Measurements from ENCODE around the gene XPNPEP2.

Gene XPNPEP2

DNA sequence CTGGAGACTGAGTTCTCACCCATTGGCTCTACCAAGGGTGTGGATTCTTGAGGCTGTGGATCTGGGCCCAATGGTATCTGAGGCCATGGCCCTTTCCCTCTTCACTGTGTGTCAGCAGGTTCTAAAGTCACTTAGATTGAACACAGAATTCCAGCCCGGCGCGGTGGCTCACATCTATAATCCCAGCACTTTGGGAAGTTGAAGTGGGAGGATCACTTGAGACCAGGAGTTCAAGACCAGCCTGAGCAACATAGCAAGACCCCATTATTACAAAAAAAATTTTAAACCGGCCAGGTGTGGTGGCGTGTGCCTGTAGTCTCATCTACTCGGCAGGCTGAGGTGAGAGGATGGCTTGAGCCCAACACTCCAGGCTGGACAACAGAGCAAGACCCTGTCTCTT, 18.0 kb upstream of the XPNPEP2 start:
- Mint-ChIP-seq H3K27ac (no peak overlapping the region), H3K4me1 (no peaks in the 10 kb centered on the region), H3K36me3 (ENCODE audit: low read depth) (no peaks in the 10 kb centered on the region), H3K27me3 (ENCODE audit: low read depth, poor library complexity) (peaks cover 21% of the 10 kb centered on the region), H3K9me3 (peaks cover 11% of the 10 kb centered on the region), H3K4me3 (no peak overlapping the region)
- TF ChIP-seq, protein P1, sequence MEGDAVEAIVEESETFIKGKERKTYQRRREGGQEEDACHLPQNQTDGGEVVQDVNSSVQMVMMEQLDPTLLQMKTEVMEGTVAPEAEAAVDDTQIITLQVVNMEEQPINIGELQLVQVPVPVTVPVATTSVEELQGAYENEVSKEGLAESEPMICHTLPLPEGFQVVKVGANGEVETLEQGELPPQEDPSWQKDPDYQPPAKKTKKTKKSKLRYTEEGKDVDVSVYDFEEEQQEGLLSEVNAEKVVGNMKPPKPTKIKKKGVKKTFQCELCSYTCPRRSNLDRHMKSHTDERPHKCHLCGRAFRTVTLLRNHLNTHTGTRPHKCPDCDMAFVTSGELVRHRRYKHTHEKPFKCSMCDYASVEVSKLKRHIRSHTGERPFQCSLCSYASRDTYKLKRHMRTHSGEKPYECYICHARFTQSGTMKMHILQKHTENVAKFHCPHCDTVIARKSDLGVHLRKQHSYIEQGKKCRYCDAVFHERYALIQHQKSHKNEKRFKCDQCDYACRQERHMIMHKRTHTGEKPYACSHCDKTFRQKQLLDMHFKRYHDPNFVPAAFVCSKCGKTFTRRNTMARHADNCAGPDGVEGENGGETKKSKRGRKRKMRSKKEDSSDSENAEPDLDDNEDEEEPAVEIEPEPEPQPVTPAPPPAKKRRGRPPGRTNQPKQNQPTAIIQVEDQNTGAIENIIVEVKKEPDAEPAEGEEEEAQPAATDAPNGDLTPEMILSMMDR (IDR thresholded peaks at IDR 0.05) = no peak
- no peak for DNase-seq

DNA sequence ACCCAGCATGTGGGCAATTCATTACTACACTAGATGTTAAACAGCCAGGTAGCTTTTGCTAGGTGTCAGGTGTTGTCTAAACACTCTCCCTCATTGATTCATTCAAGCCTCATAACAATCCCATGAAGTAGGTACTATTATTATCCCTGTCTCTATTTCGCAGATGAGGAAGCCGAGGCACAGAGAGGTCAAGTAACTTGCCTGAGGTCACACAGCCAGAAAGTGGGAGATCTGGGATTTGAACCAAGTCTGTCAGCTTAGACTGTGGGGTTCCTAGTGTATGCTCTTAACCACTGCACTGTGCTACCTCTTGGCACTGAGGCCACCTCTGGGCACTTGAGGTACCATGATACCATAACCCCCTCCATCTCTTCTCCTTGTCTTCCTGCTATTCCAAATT, 17.4 kb upstream of the XPNPEP2 start:
- TF ChIP-seq, protein P1 (IDR thresholded peaks at IDR 0.05) = no peak
- Mint-ChIP-seq H3K27ac (no peak overlapping the region), H3K4me3 (no peak overlapping the region), H3K9me3 (peaks cover 11% of the 10 kb centered on the region), H3K4me1 (no peaks in the 10 kb centered on the region), H3K27me3 (ENCODE audit: low read depth, poor library complexity) (peaks cover 19% of the 10 kb centered on the region), H3K36me3 (ENCODE audit: low read depth) (no peaks in the 10 kb centered on the region)
- no peak for DNase-seq

DNA sequence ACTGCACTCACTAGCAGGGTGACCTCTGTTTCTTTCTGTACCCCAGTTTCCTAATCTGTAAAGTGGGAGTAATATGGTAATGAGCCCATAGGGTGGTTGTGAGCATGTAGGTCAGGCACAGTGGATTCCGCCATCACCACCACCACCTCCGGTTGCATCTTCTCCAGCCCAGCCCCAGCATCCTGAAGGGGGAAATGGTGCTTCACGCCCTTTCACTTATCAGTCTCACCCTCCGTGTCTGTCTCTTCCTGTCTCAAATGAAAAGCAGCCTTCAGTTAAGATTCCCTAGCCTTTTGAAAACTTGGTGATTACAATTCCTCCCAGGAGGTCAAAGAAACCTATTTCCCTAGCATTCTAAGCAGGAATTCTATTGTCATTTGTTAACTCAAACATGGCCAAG, 16.9 kb upstream of the XPNPEP2 start:
- no peaks in the 10 kb centered on the region for H3K4me1 Mint-ChIP-seq
- peaks cover 11% of the 10 kb centered on the region for H3K9me3 Mint-ChIP-seq
- H3K27ac Mint-ChIP-seq = no peak overlapping the region
- H3K27me3 Mint-ChIP-seq (ENCODE audit: low read depth, poor library complexity) = peaks cover 20% of the 10 kb centered on the region
- DNase-seq = no peak
- H3K36me3 Mint-ChIP-seq (ENCODE audit: low read depth) = no peaks in the 10 kb centered on the region
- H3K4me3 Mint-ChIP-seq = no peak overlapping the region
- TF ChIP-seq, protein P1 (IDR thresholded peaks at IDR 0.05) = no peak

DNA sequence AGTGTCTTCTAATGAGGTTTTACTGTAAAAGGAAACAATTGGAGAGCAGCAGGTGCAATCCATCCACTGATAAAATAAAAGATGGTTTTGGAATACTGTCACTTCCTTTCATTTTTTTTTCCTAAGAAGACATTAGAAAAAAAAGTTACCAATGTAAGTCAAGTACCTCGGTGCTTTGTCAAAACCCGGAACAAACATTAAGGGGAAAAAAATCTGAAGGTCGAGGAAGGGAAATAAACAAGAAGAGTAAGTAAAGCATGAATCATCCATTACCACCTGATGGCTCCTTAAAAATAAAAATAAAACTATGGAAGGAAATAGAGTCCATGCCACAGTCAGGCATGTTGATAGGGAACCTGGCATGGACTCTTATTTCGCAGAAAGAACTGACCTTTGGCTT, 15.3 kb upstream of the XPNPEP2 start:
- H3K27me3 Mint-ChIP-seq (ENCODE audit: low read depth, poor library complexity) = peaks cover 22% of the 10 kb centered on the region
- H3K36me3 Mint-ChIP-seq (ENCODE audit: low read depth) = no peaks in the 10 kb centered on the region
- H3K9me3 Mint-ChIP-seq = peaks cover 3% of the 10 kb centered on the region
- H3K27ac Mint-ChIP-seq = no peak overlapping the region
- no peak overlapping the region for H3K4me3 Mint-ChIP-seq
- H3K4me1 Mint-ChIP-seq = no peaks in the 10 kb centered on the region
- DNase-seq = no peak
- TF ChIP-seq, protein P1 (IDR thresholded peaks at IDR 0.05) = no peak

DNA sequence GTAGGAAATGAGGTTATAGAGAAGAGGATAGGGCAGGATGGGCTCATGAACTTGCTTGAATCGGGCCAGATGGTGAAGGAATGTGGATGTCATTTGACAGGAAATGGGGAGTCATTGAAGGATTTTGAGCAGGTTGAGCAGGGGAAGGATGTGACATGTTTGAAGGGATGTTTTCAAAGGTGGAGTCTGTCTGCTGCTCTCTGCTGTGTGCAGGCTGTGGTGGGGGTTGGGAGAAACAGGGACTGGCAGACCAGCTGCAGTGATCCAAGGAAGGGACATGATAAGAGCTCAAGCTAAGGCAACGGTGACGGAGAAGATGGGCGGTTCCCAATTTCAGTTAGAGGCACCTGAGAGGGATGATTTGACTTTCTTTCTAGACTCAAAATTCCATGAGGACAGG, 14.0 kb upstream of the XPNPEP2 start:
- Mint-ChIP-seq H3K4me3 (no peak overlapping the region), H3K27me3 (ENCODE audit: low read depth, poor library complexity) (peaks cover 20% of the 10 kb centered on the region), H3K36me3 (ENCODE audit: low read depth) (no peaks in the 10 kb centered on the region), H3K4me1 (no peaks in the 10 kb centered on the region), H3K9me3 (peaks cover 3% of the 10 kb centered on the region), H3K27ac (no peak overlapping the region)
- TF ChIP-seq, protein P1 (IDR thresholded peaks at IDR 0.05) = no peak
- DNase-seq = no peak

DNA sequence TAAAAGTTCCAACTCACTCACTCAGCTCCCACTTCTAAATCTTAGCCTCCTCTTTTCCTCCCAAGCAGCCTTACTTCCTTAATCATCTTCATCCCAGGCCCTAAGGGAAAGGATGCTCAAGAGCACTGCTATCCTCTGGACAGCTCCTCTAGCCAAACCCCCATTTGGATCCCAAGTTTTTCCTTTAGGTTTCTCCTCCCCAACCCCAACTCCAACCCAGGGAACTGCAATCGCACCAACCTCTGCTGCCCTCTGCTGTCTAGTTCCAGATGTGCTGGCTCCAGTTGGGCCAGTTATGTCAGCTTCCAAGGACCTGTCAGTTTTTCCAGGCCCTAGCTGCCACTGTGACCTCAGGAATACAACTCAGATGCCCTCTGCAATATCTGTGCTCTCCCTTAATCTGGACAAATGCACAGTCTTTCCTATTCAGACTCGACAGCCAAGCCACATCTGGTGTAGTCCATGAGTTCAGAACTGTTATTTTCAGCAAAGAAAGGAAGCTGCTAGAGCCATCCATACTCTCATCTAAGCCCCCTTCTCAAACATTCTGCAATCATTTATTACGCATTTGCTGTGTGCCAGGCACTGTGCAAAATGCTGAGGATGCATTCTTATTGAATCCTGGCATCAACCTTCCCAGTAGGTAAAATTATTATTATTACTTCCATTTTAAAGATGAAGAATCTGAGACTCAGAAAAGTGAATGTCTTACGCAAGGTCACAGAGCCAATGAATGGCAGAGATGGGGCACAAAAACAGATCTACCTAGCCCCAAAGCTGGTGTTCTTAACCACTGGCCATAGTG, 12.3 kb upstream of the XPNPEP2 start:
- Mint-ChIP-seq H3K27me3 (ENCODE audit: low read depth, poor library complexity) (peaks cover 16% of the 10 kb centered on the region), H3K9me3 (peaks cover 3% of the 10 kb centered on the region), H3K27ac (no peak overlapping the region), H3K4me3 (no peak overlapping the region), H3K36me3 (ENCODE audit: low read depth) (no peaks in the 10 kb centered on the region), H3K4me1 (no peaks in the 10 kb centered on the region)
- TF ChIP-seq, protein P1 (IDR thresholded peaks at IDR 0.05) = peak; percentile 65
- DNase-seq = peak; percentile 70

Measured in nephron progenitor cell (in vitro differentiated cells).